Thyroid gland (tissue), 4 donors: ENCODE results near the gene LDLRAD4. TPM values are rescaled to one million over a fixed set of nuclear protein-coding genes. Genes with fewer than 3 reads are reported as not detected.

ENCODE experiments used
- DNase-seq, 2 donors: peaks; one replicate each; pipeline ENCODE4 v3.0.0-alpha.2; 2019
- H3K27ac ChIP-seq, 3 donors: fragments of 200-600 bp; sonication (generic); 1 replicate in 2 of 3; 2 replicates in 1 of 3; pipeline ENCODE4 v1.5.1; 2016 to 2019; ENCODE audit warnings: mild to moderate bottlenecking in 1 of 3, moderate library complexity in 1 of 3
- H3K27me3 ChIP-seq: fragments of 200-600 bp; sonication (generic); one replicate; pipeline ENCODE4 v1.5.1; 2019
- H3K36me3 ChIP-seq, 2 donors: fragments of 200-600 bp; sonication (generic); one replicate each; pipeline ENCODE4 v1.5.1; 2016 to 2019
- H3K4me1 ChIP-seq, 2 donors: fragments of 200-600 bp; sonication (generic); one replicate each; pipeline ENCODE4 v1.5.1; 2017 to 2019
- H3K4me3 ChIP-seq, 3 donors: fragments of 200-600 bp; sonication (generic); replicated peaks in 1 of 3; 1 replicate in 2 of 3; 2 replicates in 1 of 3; pipeline ENCODE4 v1.5.1; 2016; ENCODE audit warnings: mild to moderate bottlenecking in 1 of 3
- H3K9me3 ChIP-seq: fragments of 200-600 bp; sonication (generic); one replicate; pipeline ENCODE4 v1.5.1; 2017
- POLR2A ChIP-seq, 2 donors: fragments of 450-650 bp; IDR thresholded peaks; one replicate each; pipeline ENCODE4 v1.6.1; 2017; ENCODE audit warnings: antibody characterized with exemption in 2 of 2, mild to moderate bottlenecking in 2 of 2, moderate library complexity in 1 of 2
- WGBS, 2 donors: methylation state at CpG; one replicate each; pipeline ENCODE4 v1.1.5; 2017; 5-methylcytosine and 5-hydroxymethylcytosine counted together
- intact Hi-C: fragments of 100-400 bp; cut with DNase I; formaldehyde crosslinking; loops from one replicate; pipeline ENCODE4 v1.15.1; 2023
- total RNA-seq, 4 donors: library from RNA; depleted of rRNA; stranded (reverse); fragments of >200 nt; gene quantifications; one replicate each; pipeline ENCODE4 v1.2.3, GENCODE V29; 2016
- TF ChIP-seq, protein P1 (sequence below), 6 experiments: fragments of 200-600 bp in 3 of 6; fragments of 450-650 bp in 3 of 6; sonication (generic) in 3 of 6; IDR thresholded peaks; one replicate each; pipeline ENCODE4 v1.5.1; 2016 to 2019; ENCODE audit warnings: antibody characterized with exemption in 6 of 6, mild to moderate bottlenecking in 2 of 6, inconsistent platforms in 1 of 6, moderate library complexity in 1 of 6

LDLRAD4 gene
- total RNA-seq, 4 donors from 2014 or later: 23.7 to 35.7 (median 29.7) TPM

GRCh38 chr18:13381331-13381730, 162.8 kb downstream of the LDLRAD4 start:
- WGBS, 2 donors: 84 to 95% methylated on average over 9 of the region's 9 CpGs
- Histone ChIP-seq H3K27ac (peak overlapping the region; percentile 74 to 90 (median 89)), H3K4me1 (peaks cover 36 to 60% of the 10 kb centered on the region in 2 donors), H3K36me3 (no peaks in the 10 kb centered on the region), H3K9me3 (no peaks in the 10 kb centered on the region), H3K4me3 (no peak overlapping the region), H3K27me3 (no peaks in the 10 kb centered on the region)
- TF ChIP-seq, protein P1, sequence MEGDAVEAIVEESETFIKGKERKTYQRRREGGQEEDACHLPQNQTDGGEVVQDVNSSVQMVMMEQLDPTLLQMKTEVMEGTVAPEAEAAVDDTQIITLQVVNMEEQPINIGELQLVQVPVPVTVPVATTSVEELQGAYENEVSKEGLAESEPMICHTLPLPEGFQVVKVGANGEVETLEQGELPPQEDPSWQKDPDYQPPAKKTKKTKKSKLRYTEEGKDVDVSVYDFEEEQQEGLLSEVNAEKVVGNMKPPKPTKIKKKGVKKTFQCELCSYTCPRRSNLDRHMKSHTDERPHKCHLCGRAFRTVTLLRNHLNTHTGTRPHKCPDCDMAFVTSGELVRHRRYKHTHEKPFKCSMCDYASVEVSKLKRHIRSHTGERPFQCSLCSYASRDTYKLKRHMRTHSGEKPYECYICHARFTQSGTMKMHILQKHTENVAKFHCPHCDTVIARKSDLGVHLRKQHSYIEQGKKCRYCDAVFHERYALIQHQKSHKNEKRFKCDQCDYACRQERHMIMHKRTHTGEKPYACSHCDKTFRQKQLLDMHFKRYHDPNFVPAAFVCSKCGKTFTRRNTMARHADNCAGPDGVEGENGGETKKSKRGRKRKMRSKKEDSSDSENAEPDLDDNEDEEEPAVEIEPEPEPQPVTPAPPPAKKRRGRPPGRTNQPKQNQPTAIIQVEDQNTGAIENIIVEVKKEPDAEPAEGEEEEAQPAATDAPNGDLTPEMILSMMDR (IDR thresholded peaks at IDR 0.05): no peak
- intact Hi-C loops: no loop called here
- no peak for DNase-seq

DNA sequence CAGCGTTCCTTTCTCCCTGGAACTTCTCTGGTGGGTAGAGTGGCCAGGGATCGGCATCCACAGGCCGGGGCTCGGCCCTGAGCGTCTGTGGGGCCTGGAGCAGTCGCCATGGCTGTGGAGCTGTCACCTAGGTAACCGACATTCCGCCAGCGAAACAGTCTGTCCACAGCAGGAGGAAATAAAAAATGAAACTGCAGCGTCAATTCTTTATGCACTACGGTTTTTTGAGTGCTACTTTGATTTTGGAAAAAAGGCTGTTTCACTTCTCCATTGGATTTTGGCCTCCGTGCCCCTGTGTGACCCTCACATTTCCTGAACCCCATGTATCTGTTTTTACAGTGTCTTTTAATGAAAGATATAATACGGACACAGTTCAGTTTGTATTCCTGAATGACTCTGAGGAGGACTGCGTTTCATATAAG, 163.4 kb downstream of the LDLRAD4 start:
- intact Hi-C loops: no loop called here
- no peaks in the 10 kb centered on the region for H3K27me3 ChIP-seq
- TF ChIP-seq, protein P1 (IDR thresholded peaks at IDR 0.05): no peak
- no peak for TF ChIP-seq POLR2A (IDR thresholded peaks at IDR 0.05)
- H3K27ac ChIP-seq: peak overlapping the region; percentile 74 to 90 (median 89)
- H3K4me1 ChIP-seq: peaks cover 36 to 60% of the 10 kb centered on the region in 2 donors
- 1 to 3% methylated on average over 13 to 14 of the region's 14 CpGs for WGBS, 2 donors
- H3K36me3 ChIP-seq: no peaks in the 10 kb centered on the region
- DNase-seq: peak; percentile 85 to 89
- no peak overlapping the region for H3K4me3 ChIP-seq
- H3K9me3 ChIP-seq: no peaks in the 10 kb centered on the region

- H3K36me3 ChIP-seq: no peaks in the 10 kb centered on the region
- no peak for DNase-seq
- TF ChIP-seq, protein P1 (IDR thresholded peaks at IDR 0.05): no peak
- TF ChIP-seq POLR2A (IDR thresholded peaks at IDR 0.05): peak in 1 of 2 donors; percentile 37
- no peak overlapping the region for H3K4me3 ChIP-seq
- no peaks in the 10 kb centered on the region for H3K9me3 ChIP-seq
- peak overlapping the region; percentile 74 to 90 (median 89) for H3K27ac ChIP-seq
- peaks cover 36 to 55% of the 10 kb centered on the region in 2 donors for H3K4me1 ChIP-seq
- WGBS, 2 donors: 70 to 73% methylated on average over 9 of the region's 9 CpGs
- H3K27me3 ChIP-seq: no peaks in the 10 kb centered on the region
- intact Hi-C loops: no loop called here
These were observed 163.9 kb downstream of the LDLRAD4 start for GRCh38 chr18:13382366-13382953.

- H3K4me1 ChIP-seq: peaks cover 35 to 55% of the 10 kb centered on the region in 2 donors
- WGBS, 2 donors: 86 to 95% methylated on average over 16 to 17 of the region's 19 CpGs
- no peak for DNase-seq
- H3K4me3 ChIP-seq: no peak overlapping the region
- TF ChIP-seq, protein P1 (IDR thresholded peaks at IDR 0.05): no peak
- no peaks in the 10 kb centered on the region for H3K27me3 ChIP-seq
- intact Hi-C loops: no loop called here
- H3K9me3 ChIP-seq: no peaks in the 10 kb centered on the region
- peak overlapping the region; percentile 74 to 90 (median 89) for H3K27ac ChIP-seq
- H3K36me3 ChIP-seq: no peaks in the 10 kb centered on the region
These were observed 164.6 kb downstream of the LDLRAD4 start for GRCh38 chr18:13382954-13383827.
